H1 (cell line): ENCODE results near the gene ARHGAP42. TPM values are rescaled to one million over a fixed set of nuclear protein-coding genes. Genes with fewer than 3 reads are reported as not detected.

Experiments
- CTCF ChIA-PET: fragments of 300-600 bp; sonication (Branson Sonifier 250); formaldehyde crosslinking; loops from one replicate; lab custom pipeline; 2021; ENCODE audit not compliant: partially characterized antibody; lab: Charles Lee
- POLR2A ChIA-PET: fragments of 300-600 bp; sonication (Branson Sonifier 250); formaldehyde crosslinking; loops from one replicate; lab custom pipeline; 2021; ENCODE audit warnings: inconsistent platforms; ENCODE audit not compliant: partially characterized antibody; lab: Charles Lee
- DNase-seq, 2 experiments: peaks; one replicate each; pipeline versions ENCODE4 v3.0.0 to v3.0.0-alpha.2; 2010 to 2022; ENCODE audit warnings: low spot score in 2 of 2, low read depth in 1 of 2, mixed read lengths in 1 of 2
- FAIRE-seq: peaks from 2 replicates; lab custom pipeline; 2011; peaks lifted over from hg19 to GRCh38; lab: Jason Lieb, UNC
- H2AFZ ChIP-seq: 2 replicates; pipeline ENCODE4 v1.8.1; 2012; ENCODE audit warnings: low read length, inconsistent platforms
- H2AK5ac ChIP-seq: 2 replicates; pipeline ENCODE4 v1.6.1; 2013; ENCODE audit warnings: low read depth, low read length
- H2BK120ac ChIP-seq: replicated peaks from 2 replicates; pipeline ENCODE3; 2013; ENCODE audit warnings: low read depth, low read length, inconsistent platforms
- H2BK12ac ChIP-seq: 2 replicates; pipeline ENCODE4 v1.6.1; 2013; ENCODE audit warnings: low read depth, low read length
- H2BK15ac ChIP-seq: 2 replicates; pipeline ENCODE4 v1.6.1; 2013; ENCODE audit warnings: low read length
- H2BK20ac ChIP-seq: 2 replicates; pipeline ENCODE4 v1.6.1; 2013; ENCODE audit warnings: low read length
- H2BK5ac ChIP-seq: 2 replicates; pipeline ENCODE4 v1.6.1; 2013; ENCODE audit warnings: low read depth, low read length
- H3K14ac ChIP-seq: 2 replicates; pipeline ENCODE4 v1.6.1; 2013; ENCODE audit warnings: inconsistent platforms; ENCODE audit not compliant: insufficient read length
- H3K18ac ChIP-seq: 2 replicates; pipeline ENCODE4 v1.6.1; 2013; ENCODE audit warnings: low read length; ENCODE audit errors: extremely low read depth
- H3K23ac ChIP-seq: 2 replicates; pipeline ENCODE4 v1.6.1; 2013; ENCODE audit warnings: inconsistent platforms; ENCODE audit not compliant: insufficient read length
- H3K23me2 ChIP-seq: 2 replicates; pipeline ENCODE4 v1.6.1; 2013; ENCODE audit warnings: low read depth, low read length
- H3K27ac ChIP-seq: 2 replicates; pipeline ENCODE4 v1.6.1; 2011; ENCODE audit warnings: low read depth, low read length, inconsistent platforms
- H3K27me3 ChIP-seq, 4 experiments: replicated peaks in 1 of 4; 1 replicate in 1 of 4; 2 replicates in 3 of 4; pipeline versions ENCODE4 v1.6.1 to v1.8.1; 2011 to 2013; ENCODE audit warnings: low read length in 3 of 4, mild to moderate bottlenecking in 3 of 4, inconsistent platforms in 2 of 4, mixed read lengths in 2 of 4, moderate library complexity in 1 of 4; ENCODE audit not compliant: control insufficient read depth in 3 of 4, insufficient read depth in 3 of 4; ENCODE audit errors: extremely low read depth in 1 of 4
- H3K36me3 ChIP-seq, 4 experiments: 2 replicates each; pipeline versions ENCODE4 v1.6.1 to v1.8.1; 2011 to 2013; ENCODE audit warnings: mild to moderate bottlenecking in 4 of 4, low read length in 3 of 4, moderate library complexity in 2 of 4, control low read depth in 1 of 4, inconsistent platforms in 1 of 4; ENCODE audit not compliant: insufficient read depth in 4 of 4, control insufficient read depth in 2 of 4
- H3K4ac ChIP-seq: replicated peaks from 2 replicates; pipeline ENCODE3; 2013; ENCODE audit warnings: low read length, low read depth, mixed read lengths, inconsistent platforms; ENCODE audit not compliant: insufficient read length
- H3K4me1 ChIP-seq, 4 experiments: replicated peaks in 1 of 4; 1 replicate in 1 of 4; 2 replicates in 3 of 4; pipeline versions ENCODE4 v1.6.1 to v1.8.1; 2011 to 2013; ENCODE audit warnings: low read length in 3 of 4, inconsistent platforms in 2 of 4, mixed read lengths in 1 of 4; ENCODE audit not compliant: insufficient read depth in 4 of 4, control insufficient read depth in 3 of 4
- H3K4me2 ChIP-seq, 2 experiments: 2 replicates each; pipeline versions ENCODE4 v1.6.1 to v1.8.1; 2011 to 2013; ENCODE audit warnings: low read depth in 2 of 2, low read length in 2 of 2, control low read depth in 1 of 2, inconsistent platforms in 1 of 2, mild to moderate bottlenecking in 1 of 2; ENCODE audit not compliant: insufficient read depth in 1 of 2
- H3K4me3 ChIP-seq, 4 experiments: fragments of 200-600, 300-600 bp in 1 of 4; sonication (generic), shearing (Covaris generic), sonication (Bioruptor Twin) in 1 of 4; 2 replicates each; pipeline versions ENCODE4 v1.5.1 to v1.8.1; 2011 to 2016; ENCODE audit warnings: low read length in 4 of 4, low read depth in 3 of 4, control low read depth in 2 of 4, inconsistent platforms in 2 of 4, mild to moderate bottlenecking in 2 of 4, mixed read lengths in 1 of 4, moderate library complexity in 1 of 4; ENCODE audit not compliant: insufficient read depth in 2 of 4; ENCODE audit errors: extremely low read depth in 1 of 4
- H3K56ac ChIP-seq: replicated peaks from 2 replicates; pipeline ENCODE3; 2013; ENCODE audit warnings: low read depth, mild to moderate bottlenecking, mixed read lengths, low read length, inconsistent platforms; ENCODE audit not compliant: insufficient read length
- H3K79me1 ChIP-seq: 2 replicates; pipeline ENCODE4 v1.6.1; 2013; ENCODE audit warnings: low read depth, low read length, control low read depth
- H3K79me2 ChIP-seq, 2 experiments: 2 replicates each; pipeline versions ENCODE4 v1.6.1 to v1.8.1; 2012 to 2013; ENCODE audit warnings: low read length in 2 of 2, mild to moderate bottlenecking in 2 of 2, inconsistent platforms in 1 of 2; ENCODE audit not compliant: insufficient read depth in 2 of 2, control insufficient read depth in 1 of 2
- H3K9ac ChIP-seq, 4 experiments: replicated peaks in 1 of 4; 1 replicate in 1 of 4; 2 replicates in 3 of 4; pipeline versions ENCODE4 v1.6.1 to v1.8.1; 2011 to 2013; ENCODE audit warnings: low read depth in 3 of 4, low read length in 3 of 4, control low read depth in 2 of 4, mild to moderate bottlenecking in 2 of 4, moderate library complexity in 2 of 4, inconsistent platforms in 1 of 4; ENCODE audit errors: extremely low read depth in 1 of 4
- H3K9me3 ChIP-seq, 2 experiments: 2 replicates each; pipeline versions ENCODE4 v1.6.1 to v1.8.1; 2012 to 2013; ENCODE audit warnings: mild to moderate bottlenecking in 2 of 2, moderate library complexity in 2 of 2, control low read depth in 1 of 2, inconsistent platforms in 1 of 2, low read depth in 1 of 2, low read length in 1 of 2, mixed read lengths in 1 of 2; ENCODE audit not compliant: insufficient read depth in 2 of 2
- H4K20me1 ChIP-seq, 2 experiments: replicated peaks in 1 of 2; 2 replicates each; pipeline versions ENCODE3 to v1.8.1; 2011 to 2013; ENCODE audit warnings: inconsistent platforms in 2 of 2, low read length in 2 of 2, mild to moderate bottlenecking in 1 of 2; ENCODE audit not compliant: insufficient read depth in 2 of 2, control insufficient read depth in 1 of 2
- H4K5ac ChIP-seq: 2 replicates; pipeline ENCODE4 v1.6.1; 2013; ENCODE audit warnings: low read length, low read depth, mixed read lengths, inconsistent platforms; ENCODE audit not compliant: insufficient read length
- H4K8ac ChIP-seq: 2 replicates; pipeline ENCODE4 v1.8.0; 2013; ENCODE audit warnings: mild to moderate bottlenecking, moderate library complexity, low read length, inconsistent platforms; ENCODE audit not compliant: insufficient read depth; ENCODE audit errors: extremely low read depth
- H4K91ac ChIP-seq: replicated peaks from 2 replicates; pipeline ENCODE3; 2013; ENCODE audit warnings: low read length, mixed read lengths, inconsistent platforms; ENCODE audit not compliant: insufficient read length
- CREB1 ChIP-seq: IDR thresholded peaks from 2 replicates; pipeline ENCODE4 v1.6.1; 2012; ENCODE audit warnings: inconsistent platforms
- CTCF ChIP-seq, 3 experiments: IDR thresholded peaks; 1 replicate in 2 of 3; 2 replicates in 1 of 3; pipeline versions ENCODE4 v1.5.1 to v1.6.1; 2011; ENCODE audit warnings: low read length in 3 of 3, mild to moderate bottlenecking in 3 of 3, inconsistent platforms in 2 of 3, low read depth in 1 of 3, moderate library complexity in 1 of 3; ENCODE audit not compliant: insufficient read depth in 1 of 3; ENCODE audit errors: control extremely low read depth in 1 of 3
- GABPA ChIP-seq: IDR thresholded peaks from 2 replicates; pipeline ENCODE4 v1.6.1; 2011; ENCODE audit warnings: mild to moderate bottlenecking, low read length, moderate library complexity, borderline replicate concordance; ENCODE audit not compliant: insufficient read depth
- HDAC6 ChIP-seq: IDR thresholded peaks from one replicate; pipeline ENCODE4 v1.7.1; 2012; ENCODE audit warnings: low read depth, mild to moderate bottlenecking, inconsistent platforms, low read length, moderate library complexity
- JUN ChIP-seq: IDR thresholded peaks from 2 replicates; pipeline ENCODE4 v1.6.1; 2011; ENCODE audit warnings: low read depth, mild to moderate bottlenecking, improper control_type of control experiment, low read length
- JUND ChIP-seq: IDR thresholded peaks from 2 replicates; pipeline ENCODE4 v1.6.1; 2011; ENCODE audit warnings: mild to moderate bottlenecking, improper control_type of control experiment, low read length
- MAFK ChIP-seq: IDR thresholded peaks from 2 replicates; pipeline ENCODE4 v1.6.1; 2012; ENCODE audit warnings: low read depth, mild to moderate bottlenecking, improper control_type of control experiment, low read length
- POLR2A ChIP-seq, 2 experiments: IDR thresholded peaks; 1 replicate in 1 of 2; 2 replicates in 1 of 2; pipeline ENCODE4 v1.6.1; 2011; ENCODE audit warnings: low read depth in 2 of 2, low read length in 2 of 2, mild to moderate bottlenecking in 2 of 2; ENCODE audit errors: control extremely low read depth in 1 of 2
- RAD21 ChIP-seq, 2 experiments: IDR thresholded peaks in 1 of 2; conservative IDR thresholded peaks in 1 of 2; 2 replicates each; pipeline ENCODE4 v1.6.1; 2011; ENCODE audit warnings: low read depth in 2 of 2, low read length in 2 of 2, improper control_type of control experiment in 1 of 2, inconsistent platforms in 1 of 2, mild to moderate bottlenecking in 1 of 2, moderate library complexity in 1 of 2
- SP4 ChIP-seq: IDR thresholded peaks from 2 replicates; pipeline ENCODE4 v1.6.1; 2012; ENCODE audit warnings: low read length, inconsistent platforms
- SUZ12 ChIP-seq: fragments of 200-600 bp; sonication (generic); IDR thresholded peaks from 2 replicates; pipeline ENCODE4 v1.6.1; 2012; ENCODE audit warnings: mild to moderate bottlenecking, inconsistent platforms, low read length, moderate library complexity, mixed read lengths
- TEAD4 ChIP-seq: IDR thresholded peaks from 2 replicates; pipeline ENCODE4 v1.6.1; 2012; ENCODE audit warnings: low read depth, low read length, inconsistent platforms, mixed read lengths
- YY1 ChIP-seq: IDR thresholded peaks from 2 replicates; pipeline ENCODE4 v1.6.1; 2011; ENCODE audit warnings: low read depth, mild to moderate bottlenecking, low read length
- WGBS, 2 experiments: shearing (Covaris generic) in 1 of 2; methylation state at CpG; one replicate each; pipeline versions ENCODE4 v1.1.6 to v1.1.7; 2013 to 2015; ENCODE audit warnings: low lambda C conversion rate in 2 of 2, mixed read lengths in 2 of 2, inconsistent platforms in 1 of 2, low coverage in 1 of 2, missing lambda C conversion rate in 1 of 2; ENCODE audit not compliant: insufficient replicate concordance in 2 of 2, insufficient coverage in 1 of 2, insufficient read length in 1 of 2; ENCODE audit errors: extremely low coverage in 1 of 2, missing lambda C conversion rate in 1 of 2; 5-methylcytosine and 5-hydroxymethylcytosine counted together
- polyA plus RNA-seq, 7 experiments: library from polyadenylated mRNA; depleted of rRNA in 3 of 7; stranded (reverse) in 5 of 7; unstranded in 2 of 7; fragments of >200 nt in 5 of 7; fragments of 200-250 nt in 2 of 7; gene quantifications; 1 replicate in 5 of 7; 2 replicates in 1 of 7; 4 replicates in 1 of 7; pipeline versions ENCODE4 v1.2.1 to v1.2.3, GENCODE V29; 2011 to 2013; ENCODE audit warnings: missing spikeins in 2 of 7, mixed read lengths in 2 of 7
- total RNA-seq: library from RNA; stranded (reverse); fragmentation: NEBNext Ultra II Directional; extraction: Animal tissue kit (Norgen Biotek cat#: 25700); gene quantifications from 2 replicates; pipeline ENCODE4 v1.2.1, GENCODE V29; 2021

ARHGAP42 gene
- total and polyA plus RNA-seq, 2 of the 8 experiments (the other 6 are each of a cell fraction or from before 2014, with no cell fraction given), result 22.2 to 33.5 TPM

DNA sequence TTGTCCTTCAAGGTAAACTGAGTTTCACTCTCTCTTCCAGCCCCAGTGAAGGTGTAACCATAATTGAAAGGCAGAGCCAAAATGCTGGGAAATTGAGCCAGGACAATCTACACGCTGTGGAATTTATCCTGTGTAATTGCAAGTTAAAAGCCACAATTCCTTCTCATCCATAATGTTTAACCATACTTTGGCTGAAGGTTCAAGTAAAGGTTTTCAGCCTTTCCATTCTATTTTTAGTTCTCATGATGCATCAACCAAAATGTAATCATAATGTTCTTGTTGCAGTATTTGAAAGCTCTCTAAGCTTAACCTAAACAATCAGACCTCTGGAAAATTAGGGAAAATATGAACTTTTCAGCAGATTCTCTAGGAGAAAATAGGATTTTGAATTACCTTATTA is 14.0 kb upstream of the ARHGAP42 start:
- no peaks in the 10 kb centered on the region for H3K79me2 ChIP-seq
- no peak overlapping the region for H3K56ac ChIP-seq
- H2BK120ac ChIP-seq, result no peak overlapping the region
- 88% methylated on average over 1 of the region's 1 CpG; no CpG with 5 or more reads in 1 of the 2 experiments for WGBS, 2 experiments
- peaks cover 2 to 8% (median 4%) of the 10 kb centered on the region in 4 experiments; a peak in 4 of 7 replicates for H3K4me1 ChIP-seq
- no peaks in the 10 kb centered on the region for H3K27me3 ChIP-seq
- no peak overlapping the region for H3K14ac ChIP-seq
- H3K4ac ChIP-seq, result no peak overlapping the region
- no peak overlapping the region for H4K8ac ChIP-seq
- no peak overlapping the region for H3K4me2 ChIP-seq
- H2BK12ac ChIP-seq, result no peak overlapping the region
- H3K36me3 ChIP-seq, result no peaks in the 10 kb centered on the region
- no peak overlapping the region for H2AFZ ChIP-seq
- no peaks in the 10 kb centered on the region for H3K9me3 ChIP-seq
- no peaks in the 10 kb centered on the region for H3K79me1 ChIP-seq
- no peak overlapping the region for H4K91ac ChIP-seq
- H2BK20ac ChIP-seq, result no peak overlapping the region
- no peaks in the 10 kb centered on the region for H4K20me1 ChIP-seq
- H4K5ac ChIP-seq, result no peak overlapping the region
- no peak overlapping the region for H2AK5ac ChIP-seq
- H3K27ac ChIP-seq, result no peak overlapping the region
- H3K23me2 ChIP-seq, result no peaks in the 10 kb centered on the region; the same call in 1 of the 2 replicates
- no peak overlapping the region for H3K4me3 ChIP-seq
- ChIA-PET POLR2A (no interaction called here), CTCF (interaction anchor here (3.1 kb wide), 1 partner anchor 9 kb away, joined by 21 read pairs; no protein-coding TSS in a partner anchor)
- no peak overlapping the region for H3K23ac ChIP-seq
- no peak overlapping the region for H3K18ac ChIP-seq
- no peak overlapping the region for H3K9ac ChIP-seq
- H2BK5ac ChIP-seq, result no peak overlapping the region
- DNase-seq (no peak), FAIRE-seq (no peak)
- no peak overlapping the region for H2BK15ac ChIP-seq
- no peak for TF ChIP-seq YY1
- no peak for TF ChIP-seq POLR2A (IDR thresholded peaks at IDR 0.05; ENCODE audit: control extremely low read depth in 1 of 2, low read depth in 2 of 2, low read length in 2 of 2)
- no peak for TF ChIP-seq GABPA
- TF ChIP-seq JUND, result no peak
- no peak for TF ChIP-seq HDAC6
- no peak for TF ChIP-seq CTCF (IDR thresholded peaks at IDR 0.05; ENCODE audit: control extremely low read depth in 1 of 3, insufficient read depth in 1 of 3, low read depth in 1 of 3, low read length in 3 of 3)
- TF ChIP-seq SP4, result no peak
- TF ChIP-seq RAD21 (IDR thresholded peaks at IDR 0.05 in 1 of 2, conservative IDR thresholded peaks at IDR 0.05 in 1 of 2; ENCODE audit: low read depth in 2 of 2, low read length in 2 of 2), result no peak
- no peak for TF ChIP-seq CREB1
- no peak for TF ChIP-seq JUN
- no peak for TF ChIP-seq TEAD4
- no peak for TF ChIP-seq MAFK
- no peak for TF ChIP-seq SUZ12
